COLO829 (cell line): ENCODE data around the gene SDHA.
"Not testable (repeated sequence)": the region's sequence is repeated elsewhere in the genome, so short reads cannot be mapped to it uniquely, and the experiment has no call there.

Experiments
- DNase-seq: peaks from one replicate; pipeline ENCODE4 v3.0.0; 2012; ENCODE audit warnings: low spot score

SDHA gene

DNA sequence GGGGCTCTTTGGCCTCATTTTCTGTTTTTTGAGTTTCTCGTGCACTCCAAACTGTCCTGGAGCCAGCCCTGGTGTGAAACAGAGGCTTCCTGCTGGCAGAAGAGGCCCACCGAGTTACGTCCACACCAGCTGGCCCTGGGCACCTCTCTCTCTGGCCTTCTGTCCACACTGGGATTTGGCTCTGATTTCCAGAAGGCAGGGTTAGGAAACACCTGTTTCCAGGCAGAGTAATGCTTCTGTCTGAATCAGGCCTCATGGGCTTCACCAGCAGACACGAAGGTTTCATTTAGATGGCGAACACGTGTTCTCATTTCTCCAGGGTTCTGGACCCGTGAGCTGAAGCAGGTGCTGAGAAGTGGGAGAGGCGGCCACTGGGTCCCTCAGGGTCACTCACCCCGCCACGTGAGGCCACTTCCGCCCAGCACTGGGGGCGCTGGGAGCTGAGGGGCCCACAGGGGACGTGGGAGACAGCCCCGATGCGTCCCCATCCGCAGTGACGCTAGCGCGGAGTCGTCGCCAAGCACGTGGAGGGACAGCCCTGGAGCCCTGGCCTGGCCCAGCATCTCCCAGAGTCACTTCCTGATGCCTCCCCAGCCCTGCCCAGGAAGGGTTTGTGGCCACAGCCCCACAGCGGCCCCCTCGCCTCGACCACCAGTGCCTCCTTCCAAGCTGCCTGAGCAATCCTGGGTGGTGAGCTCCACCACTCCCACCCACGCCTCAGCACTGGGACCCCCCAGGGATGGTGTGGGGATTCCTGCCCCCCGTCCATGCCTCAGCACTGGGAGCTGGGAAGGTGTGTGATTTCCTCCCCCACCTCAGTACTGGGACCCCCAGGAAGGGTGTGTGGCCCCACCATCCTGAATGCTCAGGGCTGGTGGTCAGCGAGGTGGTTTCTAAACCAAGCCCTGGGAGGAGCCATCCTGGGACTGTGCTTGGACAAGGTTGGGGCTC, 31.8 kb upstream of the SDHA start:
- no peak for DNase-seq

- DNase-seq, result no peak
Measured at GRCh38 chr5:187042-187431, 31.1 kb upstream of the SDHA start.

DNA sequence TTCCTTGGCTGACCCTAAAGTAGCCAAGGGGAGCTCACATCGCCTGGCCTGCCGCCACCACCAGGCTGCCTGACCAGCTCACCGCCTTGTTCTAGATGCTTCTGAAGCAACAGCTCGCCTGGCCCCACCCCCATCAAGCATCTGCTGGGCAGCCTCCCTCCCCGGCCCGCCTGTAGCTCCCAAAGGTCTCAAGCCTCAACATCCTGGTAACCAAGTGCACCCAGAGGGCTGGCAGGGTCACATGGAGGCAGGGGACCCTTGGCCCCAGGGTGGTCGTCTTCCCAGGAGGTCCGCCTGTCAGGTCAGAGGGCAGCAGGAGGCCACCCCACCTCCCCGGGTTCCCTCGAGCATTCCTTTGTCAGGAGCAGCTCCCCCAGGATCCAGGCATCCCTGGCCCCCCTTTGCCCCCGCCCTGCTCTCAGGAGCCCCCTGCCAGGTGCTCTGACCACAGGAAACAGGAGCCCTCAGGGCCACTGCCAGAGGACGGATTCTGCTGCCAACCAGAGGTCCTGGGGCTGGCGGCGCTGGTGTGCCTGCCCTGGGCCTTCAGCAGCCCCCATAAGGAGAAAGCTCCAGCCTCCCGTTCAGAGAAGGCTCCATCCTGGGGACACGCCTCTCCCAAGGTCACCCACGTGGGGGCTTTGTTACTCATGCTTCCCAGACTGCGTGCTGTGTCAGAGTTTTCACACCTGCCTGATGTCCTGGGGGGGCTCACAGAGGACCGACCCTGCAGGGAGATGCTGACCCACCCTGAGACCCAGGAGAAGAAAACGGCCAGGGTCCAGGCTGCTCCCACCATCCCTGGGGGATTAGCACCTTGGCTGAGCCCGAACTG, 30.3 kb upstream of the SDHA start:
- no peak for DNase-seq

GRCh38 chr5:188488-189481, 29.3 kb upstream of the SDHA start:
- DNase-seq, result peak; percentile 63

GRCh38 chr5:189486-189885, 28.6 kb upstream of the SDHA start:
- no peak for DNase-seq

GRCh38 chr5:189976-190365, 28.1 kb upstream of the SDHA start:
- DNase-seq, result no peak

GRCh38 chr5:190366-191035, 27.6 kb upstream of the SDHA start:
- no peak for DNase-seq

- no peak for DNase-seq
Measured at GRCh38 chr5:191036-191948, 26.8 kb upstream of the SDHA start, which contains the start of gene LRRC14B. Gene LRRC14B, plus strand, starts transcription at chr5:191495. Its CDS starts 44 bp downstream, at chr5:191539.

- DNase-seq, result no peak
Measured at GRCh38 chr5:191949-192690, 26.0 kb upstream of the SDHA start.

- no peak for DNase-seq
Measured at GRCh38 chr5:192691-192969, 25.5 kb upstream of the SDHA start.

DNA sequence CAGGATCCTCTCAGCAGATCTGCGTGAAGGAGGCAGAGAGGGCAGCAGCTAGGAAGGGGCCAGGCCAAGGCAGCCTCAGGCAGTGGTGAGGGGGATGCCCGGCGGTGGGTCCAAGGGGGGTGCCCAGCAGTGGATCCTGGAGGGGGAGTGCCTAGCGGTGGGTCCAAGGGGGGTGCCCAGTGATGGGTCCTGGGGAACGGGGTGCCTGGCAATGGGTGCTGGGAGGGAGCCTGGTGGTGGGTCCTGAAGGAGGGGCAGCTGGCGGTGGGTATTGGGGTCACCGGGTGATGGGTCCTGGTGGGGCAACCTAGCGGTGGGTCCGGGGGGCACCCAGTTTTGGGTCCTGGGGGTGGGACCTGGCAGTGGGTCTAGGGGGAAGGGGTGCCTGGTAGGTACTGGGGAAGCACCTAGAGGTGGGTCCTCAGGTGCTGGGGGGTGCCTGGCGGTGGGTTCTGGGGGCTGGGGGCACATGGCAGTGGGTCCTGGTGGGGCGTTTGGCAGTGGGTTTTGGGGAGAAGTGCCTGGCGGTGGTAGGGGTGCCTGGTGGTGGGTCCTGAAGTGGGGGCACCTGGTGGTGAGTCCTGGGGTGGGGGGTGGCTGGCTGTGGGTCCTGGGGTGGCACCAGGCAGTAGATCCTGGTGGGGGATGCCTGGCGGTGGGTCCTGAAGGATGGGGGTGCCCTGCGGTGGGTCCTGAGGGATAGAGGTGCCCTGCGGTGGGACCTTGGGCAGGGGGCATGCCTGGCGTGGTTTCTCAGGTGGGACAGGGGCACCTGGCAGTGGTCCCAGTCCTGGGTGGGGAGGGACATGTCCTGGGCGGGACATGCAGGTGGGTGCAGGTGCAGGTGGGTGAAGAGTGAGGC, 24.9 kb upstream of the SDHA start:
- no peak for DNase-seq

DNA sequence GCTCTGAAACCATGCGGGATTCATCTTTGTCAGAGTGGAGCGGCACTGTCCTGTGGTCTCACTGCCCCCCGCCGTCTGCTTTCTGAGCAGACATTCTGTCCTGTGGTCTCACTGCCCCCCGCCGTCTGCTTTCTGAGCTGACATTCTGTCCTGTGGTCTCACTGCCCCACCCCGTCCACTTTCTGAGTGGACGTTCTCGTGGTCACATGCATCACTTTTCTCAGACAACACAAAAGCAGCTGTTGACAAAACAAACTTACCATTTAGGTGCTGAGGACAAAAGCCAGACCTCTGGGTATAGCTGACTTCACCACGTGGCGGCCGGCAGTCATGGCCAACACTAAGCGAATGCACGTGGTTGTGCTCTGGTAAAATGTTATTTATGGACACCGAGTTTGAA, 24.0 kb upstream of the SDHA start:
- no peak for DNase-seq

DNA sequence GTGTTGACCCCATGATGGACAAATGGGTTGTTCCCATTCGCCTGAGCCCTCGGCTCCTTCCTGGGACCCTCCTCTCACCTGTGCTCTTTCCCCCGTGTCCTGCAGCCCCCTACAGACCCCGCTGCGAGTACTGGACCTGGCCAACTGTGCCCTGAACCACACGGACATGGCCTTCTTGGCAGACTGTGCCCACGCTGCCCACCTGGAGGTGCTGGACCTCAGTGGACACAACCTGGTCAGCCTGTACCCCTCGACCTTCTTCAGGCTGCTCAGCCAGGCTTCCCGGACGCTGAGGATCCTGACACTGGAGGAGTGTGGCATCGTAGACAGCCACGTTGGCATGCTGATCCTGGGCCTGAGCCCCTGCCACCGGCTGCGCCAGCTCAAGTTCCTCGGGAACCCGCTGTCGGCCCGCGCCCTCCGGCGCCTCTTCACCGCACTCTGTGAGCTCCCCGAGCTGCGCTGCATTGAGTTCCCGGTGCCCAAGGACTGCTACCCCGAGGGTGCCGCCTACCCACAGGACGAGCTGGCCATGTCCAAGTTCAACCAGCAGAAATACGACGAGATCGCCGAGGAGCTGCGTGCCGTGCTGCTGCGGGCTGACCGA, 23.4 kb upstream of the SDHA start:
- DNase-seq, result no peak

- no peak for DNase-seq
Measured at GRCh38 chr5:195401-196160, 22.5 kb upstream of the SDHA start.

GRCh38 chr5:196350-196749, 21.8 kb upstream of the SDHA start:
- DNase-seq, result no peak

DNA sequence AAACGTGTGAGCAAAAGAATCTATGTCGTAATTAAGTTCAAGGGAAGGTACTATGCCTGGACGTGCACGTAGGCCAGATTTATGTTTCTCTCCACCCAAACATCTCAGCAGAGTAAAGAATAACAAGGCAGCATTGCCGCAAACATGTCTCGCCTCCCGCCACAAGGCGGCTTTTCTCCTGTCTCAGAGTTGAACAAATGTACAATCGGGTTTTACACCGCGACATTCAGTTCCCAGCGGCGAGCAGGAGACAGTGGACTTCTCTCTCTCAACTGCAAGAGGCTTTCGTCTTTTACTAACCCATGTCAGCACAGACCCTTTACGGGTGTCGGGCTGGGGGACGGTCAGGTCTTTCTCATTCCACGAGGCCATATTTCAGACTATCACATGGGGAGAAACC, 21.1 kb upstream of the SDHA start:
- not testable (repeated sequence) for DNase-seq

DNA sequence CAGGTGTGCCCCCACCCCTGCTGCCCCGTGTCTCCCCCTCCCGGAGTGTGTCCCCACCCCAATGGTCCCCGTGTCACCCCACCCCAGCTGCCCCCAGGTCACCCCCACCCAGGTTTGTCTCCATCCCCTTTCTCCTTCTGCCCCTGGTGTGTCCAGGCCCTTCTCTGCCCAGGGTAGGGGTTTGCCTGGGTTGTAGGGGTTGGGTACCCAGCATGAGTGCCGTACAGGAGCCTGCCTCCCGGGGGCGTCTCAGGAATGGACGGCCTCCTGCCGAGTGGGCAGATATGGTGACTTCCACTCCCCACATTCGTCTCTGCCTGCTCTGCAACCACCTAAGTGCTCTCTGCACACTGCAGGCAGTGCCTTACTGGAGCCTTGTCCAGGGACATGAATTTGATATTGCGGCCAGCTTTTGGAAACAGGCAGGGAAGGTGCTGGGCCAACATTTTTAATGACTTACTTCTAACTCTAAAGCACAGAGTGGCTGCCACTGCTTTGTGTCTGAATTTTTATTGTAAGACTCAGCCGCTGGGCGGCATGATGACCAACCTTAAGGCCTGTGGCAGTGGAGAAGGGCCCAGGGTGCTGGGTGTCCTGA, 20.1 kb upstream of the SDHA start:
- DNase-seq, result no peak
